Smooth muscle cell (in vitro differentiated cells): ENCODE results near the gene MPHOSPH9. TPM values are rescaled to one million over a fixed set of nuclear protein-coding genes. Genes with fewer than 3 reads are reported as not detected.
"Not testable (repeated sequence)": the region's sequence is repeated elsewhere in the genome, so short reads cannot be mapped to it uniquely, and the experiment has no call there.

Experiments
- DNase-seq: peaks from one replicate; lab custom pipeline; 2025; ENCODE audit not compliant: unreplicated experiment; lab: John Stamatoyannopoulos, UW
- H2AFZ ChIP-seq: fragments of 200-600 bp; sonication (generic); 2 replicates; pipeline ENCODE4 v1.6.0; 2016; ENCODE audit warnings: antibody characterized with exemption, low read depth, mild to moderate bottlenecking
- H3F3A ChIP-seq: fragments of 200-600 bp; sonication (generic); 2 replicates; pipeline ENCODE4 v1.6.0; 2017; ENCODE audit warnings: antibody characterized with exemption, low read depth
- H3K27ac ChIP-seq: fragments of 200-600 bp; sonication (generic); 2 replicates; pipeline ENCODE4 v1.5.1; 2016; ENCODE audit warnings: low read depth, mild to moderate bottlenecking
- H3K27me3 ChIP-seq: fragments of 200-600 bp; sonication (generic); 2 replicates; pipeline ENCODE4 v1.6.1; 2016; ENCODE audit warnings: low read depth, mild to moderate bottlenecking
- H3K36me3 ChIP-seq: fragments of 200-600 bp; sonication (generic); 2 replicates; pipeline ENCODE4 v1.5.1; 2016; ENCODE audit warnings: low read depth
- H3K4me1 ChIP-seq: fragments of 200-600 bp; sonication (generic); 2 replicates; pipeline ENCODE4 v1.5.1; 2016; ENCODE audit warnings: low read depth
- H3K4me2 ChIP-seq: fragments of 200-600 bp; sonication (generic); 2 replicates; pipeline ENCODE4 v1.6.0; 2016; ENCODE audit warnings: mild to moderate bottlenecking
- H3K4me3 ChIP-seq: fragments of 200-600 bp; sonication (generic); 2 replicates; pipeline ENCODE4 v1.5.1; 2016; ENCODE audit warnings: mild to moderate bottlenecking
- H3K79me2 ChIP-seq: fragments of 200-600 bp; sonication (generic); 2 replicates; pipeline ENCODE4 v1.6.0; 2016; ENCODE audit warnings: low read depth, mild to moderate bottlenecking
- H3K9ac ChIP-seq: fragments of 200-600 bp; sonication (generic); 2 replicates; pipeline ENCODE4 v1.6.0; 2016; ENCODE audit warnings: low read depth
- H3K9me3 ChIP-seq: fragments of 200-600 bp; sonication (generic); replicated peaks from 2 replicates; pipeline ENCODE4 v1.5.1; 2016; ENCODE audit warnings: low read depth
- H4K20me1 ChIP-seq: fragments of 200-600 bp; sonication (generic); 2 replicates; pipeline ENCODE4 v1.6.0; 2016; ENCODE audit warnings: low read depth
- CTCF ChIP-seq: fragments of 200-600 bp; sonication (generic); IDR thresholded peaks from 2 replicates; pipeline ENCODE4 v1.5.1; 2017; ENCODE audit warnings: borderline replicate concordance, mild to moderate bottlenecking, antibody characterized with exemption; ENCODE audit not compliant: insufficient read depth, poor library complexity, severe bottlenecking
- WGBS: methylation state at CpG from one replicate; pipeline ENCODE4 v1.1.7; 2016; ENCODE audit warnings: low lambda C conversion rate; 5-methylcytosine and 5-hydroxymethylcytosine counted together
- polyA plus RNA-seq: library from polyadenylated mRNA; unstranded; fragments of >200 nt; fragmentation: Nextera tagmentation; extraction: Ambion mirVana; gene quantifications from 2 replicates; pipeline ENCODE4 v1.2.1, GENCODE V29; 2016
- total RNA-seq: library from RNA; depleted of rRNA; stranded (reverse); fragments of >200 nt; gene quantifications from 2 replicates; pipeline ENCODE4 v1.2.3, GENCODE V29; 2014

Gene MPHOSPH9
- total and polyA plus RNA-seq, 2 experiments from 2014 or later = 7.4 to 70.8 TPM

GRCh38 chr12:123225443-123225842 lies 7.5 kb downstream of the MPHOSPH9 start:
- H3K9ac ChIP-seq = no peak overlapping the region
- no peak overlapping the region for H2AFZ ChIP-seq
- peaks cover 5% of the 10 kb centered on the region for H3K4me1 ChIP-seq
- no peaks in the 10 kb centered on the region for H3K27me3 ChIP-seq
- H3K27ac ChIP-seq = no peak overlapping the region
- no peaks in the 10 kb centered on the region for H3F3A ChIP-seq
- peaks cover 4% of the 10 kb centered on the region for H4K20me1 ChIP-seq
- peaks cover 24% of the 10 kb centered on the region for H3K79me2 ChIP-seq
- no peak for TF ChIP-seq CTCF
- 86% methylated on average over 2 of the region's 2 CpGs for WGBS
- H3K36me3 ChIP-seq = no peaks in the 10 kb centered on the region
- DNase-seq = no peak
- H3K4me2 ChIP-seq = no peak overlapping the region
- no peak overlapping the region for H3K4me3 ChIP-seq
- H3K9me3 ChIP-seq = no peaks in the 10 kb centered on the region

DNA sequence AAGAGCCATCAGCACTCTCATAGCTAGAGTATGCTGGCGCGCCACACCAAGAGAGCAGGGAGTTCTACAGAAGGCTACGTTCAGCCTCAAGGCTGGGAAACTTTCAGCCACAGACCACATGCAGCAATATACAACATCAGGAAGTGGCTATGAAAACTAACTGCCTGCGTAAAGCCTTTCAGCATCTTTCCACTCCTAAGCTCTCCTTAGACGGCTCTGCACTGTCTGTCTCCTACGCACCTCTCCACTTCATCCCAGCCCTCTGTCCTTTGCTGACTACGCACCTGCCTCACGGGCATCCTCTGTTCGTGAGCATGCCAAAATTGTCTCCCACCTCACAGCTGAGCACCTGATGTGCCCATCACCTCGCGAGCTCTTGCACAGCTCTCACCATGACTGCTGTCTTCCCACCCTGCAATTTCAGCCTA lies 9.7 kb downstream of the MPHOSPH9 start:
- H3K9me3 ChIP-seq = no peaks in the 10 kb centered on the region
- no peaks in the 10 kb centered on the region for H3F3A ChIP-seq
- no peak overlapping the region for H3K27ac ChIP-seq
- no peaks in the 10 kb centered on the region for H3K4me1 ChIP-seq
- H2AFZ ChIP-seq = no peak overlapping the region
- no peak for DNase-seq
- peaks cover 8% of the 10 kb centered on the region for H3K79me2 ChIP-seq
- H3K4me2 ChIP-seq = no peak overlapping the region
- whole genome bisulfite sequencing = 96% methylated on average over 11 of the region's 11 CpGs
- H4K20me1 ChIP-seq = peaks cover 4% of the 10 kb centered on the region
- H3K27me3 ChIP-seq = no peaks in the 10 kb centered on the region
- H3K4me3 ChIP-seq = no peak overlapping the region
- no peak for TF ChIP-seq CTCF
- no peak overlapping the region for H3K9ac ChIP-seq
- no peaks in the 10 kb centered on the region for H3K36me3 ChIP-seq

GRCh38 chr12:123207815-123208214 lies 25.1 kb downstream of the MPHOSPH9 start:
- not testable (repeated sequence) for H4K20me1 ChIP-seq, H3K4me1 ChIP-seq, H3K36me3 ChIP-seq, H3K4me2 ChIP-seq, H3K4me3 ChIP-seq, H3K27me3 ChIP-seq, H2AFZ ChIP-seq, H3K9me3 ChIP-seq, H3K27ac ChIP-seq, DNase-seq, H3F3A ChIP-seq, H3K9ac ChIP-seq, H3K79me2 ChIP-seq
- WGBS = over 99% methylated on average over 7 of the region's 7 CpGs

GRCh38 chr12:123206794-123207193 lies 26.1 kb downstream of the MPHOSPH9 start:
- not testable (repeated sequence) for DNase-seq

DNA sequence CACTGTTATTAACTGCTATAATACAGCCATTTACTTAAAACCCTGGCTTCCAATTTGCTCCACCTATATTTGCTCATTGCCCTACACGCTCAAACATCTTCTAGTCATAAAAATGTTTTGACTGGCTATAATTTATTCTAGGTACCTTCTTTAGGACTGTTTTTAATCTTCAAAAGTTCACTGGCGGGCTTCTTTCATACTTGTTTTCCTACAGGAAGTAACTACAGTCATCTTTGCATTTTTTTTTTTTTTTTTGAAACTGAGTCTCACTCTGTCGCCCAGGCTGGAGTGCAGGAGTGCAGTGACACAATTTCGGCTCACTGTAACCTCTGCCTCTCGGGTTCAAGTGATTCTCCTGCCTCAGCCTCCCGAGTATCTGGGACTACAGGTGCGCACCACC lies 32.5 kb downstream of the MPHOSPH9 start:
- peaks cover 9% of the 10 kb centered on the region for H3K36me3 ChIP-seq
- H3K27ac ChIP-seq = no peak overlapping the region
- H3F3A ChIP-seq = no peaks in the 10 kb centered on the region
- no peak for TF ChIP-seq CTCF
- H3K4me1 ChIP-seq = no peaks in the 10 kb centered on the region
- H3K9ac ChIP-seq = no peak overlapping the region
- H2AFZ ChIP-seq = no peak overlapping the region
- H3K79me2 ChIP-seq = no peaks in the 10 kb centered on the region
- H3K4me3 ChIP-seq = no peak overlapping the region
- no peak for DNase-seq
- WGBS = 97% methylated on average over 7 of the region's 7 CpGs
- H4K20me1 ChIP-seq = no peaks in the 10 kb centered on the region
- no peaks in the 10 kb centered on the region for H3K27me3 ChIP-seq
- H3K9me3 ChIP-seq = no peaks in the 10 kb centered on the region
- H3K4me2 ChIP-seq = no peak overlapping the region

More at GRCh38 chr12:123206794-123207193, 26.1 kb downstream of the MPHOSPH9 start:
- H3K4me2 ChIP-seq, H3K36me3 ChIP-seq, H2AFZ ChIP-seq, H3K27ac ChIP-seq, H3K4me1 ChIP-seq, H3K27me3 ChIP-seq, H4K20me1 ChIP-seq, H3F3A ChIP-seq, H3K4me3 ChIP-seq, H3K79me2 ChIP-seq, H3K9ac ChIP-seq, H3K9me3 ChIP-seq: not testable (repeated sequence)
- 72% methylated on average over 3 of the region's 3 CpGs for WGBS
